ENCODE results near the gene ALKBH6. TPM values are rescaled to one million over a fixed set of nuclear protein-coding genes. Genes with fewer than 3 reads are reported as not detected.
"Not testable (repeated sequence)": the region's sequence is repeated elsewhere in the genome, so short reads cannot be mapped to it uniquely, and the experiment has no call there.

Gene ALKBH6
- total RNA-seq, 1 donor from 2014 or later, result 46.1 TPM

GRCh38 chr19:36046443-36047050, 32.5 kb upstream of the ALKBH6 start:
- Mint-ChIP-seq H3K4me3 (no peak overlapping the region), H3K36me3 (ENCODE audit: low read depth) (peaks cover 17% of the 10 kb centered on the region), H3K27me3 (no peaks in the 10 kb centered on the region), H3K9me3 (no peaks in the 10 kb centered on the region), H3K4me1 (peaks cover 6% of the 10 kb centered on the region), H3K27ac (no peak overlapping the region)
- intact Hi-C loops (cut with micrococcal nuclease), result no loop called here
- no peak for DNase-seq

GRCh38 chr19:36043952-36044351, 29.9 kb upstream of the ALKBH6 start:
- no peaks in the 10 kb centered on the region for H3K9me3 Mint-ChIP-seq
- H3K4me1 Mint-ChIP-seq, result no peaks in the 10 kb centered on the region
- no peak for DNase-seq
- no peak overlapping the region for H3K27ac Mint-ChIP-seq
- H3K36me3 Mint-ChIP-seq (ENCODE audit: low read depth), result peaks cover 19% of the 10 kb centered on the region
- no peak overlapping the region for H3K4me3 Mint-ChIP-seq
- intact Hi-C loops (cut with micrococcal nuclease), result no loop called here
- H3K27me3 Mint-ChIP-seq, result no peaks in the 10 kb centered on the region

GRCh38 chr19:36041831-36042230, 27.8 kb upstream of the ALKBH6 start:
- no peaks in the 10 kb centered on the region for H3K27me3 Mint-ChIP-seq
- H3K36me3 Mint-ChIP-seq (ENCODE audit: low read depth), result peaks cover 19% of the 10 kb centered on the region
- intact Hi-C loops (cut with micrococcal nuclease), result no loop called here

GRCh38 chr19:36041092-36041491, 27.1 kb upstream of the ALKBH6 start:
- not testable (repeated sequence) for H3K27ac Mint-ChIP-seq

More at GRCh38 chr19:36041831-36042230, 27.8 kb upstream of the ALKBH6 start:
- Mint-ChIP-seq H3K27ac (no peak overlapping the region), H3K4me1 (peaks cover 6% of the 10 kb centered on the region), H3K4me3 (no peak overlapping the region), H3K9me3 (no peaks in the 10 kb centered on the region)
- no peak for DNase-seq

GRCh38 chr19:36040495-36040894, 26.5 kb upstream of the ALKBH6 start:
- no peaks in the 10 kb centered on the region for H3K9me3 Mint-ChIP-seq
- no peaks in the 10 kb centered on the region for H3K27me3 Mint-ChIP-seq
- H3K36me3 Mint-ChIP-seq (ENCODE audit: low read depth), result peaks cover 16% of the 10 kb centered on the region
- intact Hi-C loops (cut with micrococcal nuclease), result no loop called here
- no peak overlapping the region for H3K4me3 Mint-ChIP-seq
- peaks cover 11% of the 10 kb centered on the region for H3K4me1 Mint-ChIP-seq
- DNase-seq, result no peak
- no peak overlapping the region for H3K27ac Mint-ChIP-seq

More at GRCh38 chr19:36041092-36041491, 27.1 kb upstream of the ALKBH6 start:
- H3K4me3 Mint-ChIP-seq; H3K9me3 Mint-ChIP-seq; DNase-seq; intact Hi-C loops (cut with micrococcal nuclease); H3K4me1 Mint-ChIP-seq; H3K27me3 Mint-ChIP-seq: not testable (repeated sequence)
- peaks cover 14% of the 10 kb centered on the region for H3K36me3 Mint-ChIP-seq (ENCODE audit: low read depth)

- H3K4me3 Mint-ChIP-seq, result peak within 1 kb of the TSS; percentile 68
- H3K4me1 Mint-ChIP-seq, result peaks cover 26% of the 10 kb centered on the region
- DNase-seq, result peak; percentile 83
Measured at GRCh38 chr19:36032251-36033104, 18.5 kb upstream of the ALKBH6 start, which contains the start of gene CLIP3. Gene CLIP3 (minus strand): TSS chr19:36032873. CDS start chr19:36032357, 516 bp downstream.

GRCh38 chr19:36031308-36031707, 17.3 kb upstream of the ALKBH6 start:
- intact Hi-C loops (cut with micrococcal nuclease), result no loop called here
- Mint-ChIP-seq H3K36me3 (ENCODE audit: low read depth) (peaks cover 29% of the 10 kb centered on the region), H3K27ac (no peak overlapping the region), H3K9me3 (no peaks in the 10 kb centered on the region), H3K4me1 (peaks cover 20% of the 10 kb centered on the region), H3K27me3 (no peaks in the 10 kb centered on the region), H3K4me3 (no peak overlapping the region)
- DNase-seq, result no peak

More at GRCh38 chr19:36032251-36033104, 18.5 kb upstream of the ALKBH6 start, which contains the start of gene CLIP3:
- Mint-ChIP-seq H3K9me3 (no peaks in the 10 kb centered on the region), H3K27ac (peak within 1 kb of the TSS; percentile 14), H3K27me3 (no peaks in the 10 kb centered on the region), H3K36me3 (ENCODE audit: low read depth) (peaks cover 29% of the 10 kb centered on the region)
- intact Hi-C loops (cut with micrococcal nuclease), result no loop called here

GRCh38 chr19:36030264-36031148, 16.5 kb upstream of the ALKBH6 start:
- H3K4me1 Mint-ChIP-seq, result peaks cover 15% of the 10 kb centered on the region
- intact Hi-C loops (cut with micrococcal nuclease), result no loop called here
- DNase-seq, result no peak
- peaks cover 25% of the 10 kb centered on the region for H3K36me3 Mint-ChIP-seq (ENCODE audit: low read depth)
- H3K4me3 Mint-ChIP-seq, result no peak overlapping the region
- H3K27ac Mint-ChIP-seq, result peak overlapping the region; percentile 41
- no peaks in the 10 kb centered on the region for H3K27me3 Mint-ChIP-seq
- H3K9me3 Mint-ChIP-seq, result no peaks in the 10 kb centered on the region

GRCh38 chr19:36028313-36029041, 14.5 kb upstream of the ALKBH6 start:
- intact Hi-C loops (cut with micrococcal nuclease), result no loop called here
- Mint-ChIP-seq H3K4me1 (peaks cover 5% of the 10 kb centered on the region), H3K27me3 (no peaks in the 10 kb centered on the region), H3K4me3 (no peak overlapping the region), H3K36me3 (ENCODE audit: low read depth) (peaks cover 17% of the 10 kb centered on the region), H3K27ac (no peak overlapping the region), H3K9me3 (no peaks in the 10 kb centered on the region)
- DNase-seq, result no peak

GRCh38 chr19:36027696-36028095, 13.7 kb upstream of the ALKBH6 start:
- H3K4me1 Mint-ChIP-seq, result peaks cover 1% of the 10 kb centered on the region
- H3K27me3 Mint-ChIP-seq, result no peaks in the 10 kb centered on the region
- H3K27ac Mint-ChIP-seq, result no peak overlapping the region
- intact Hi-C loops (cut with micrococcal nuclease), result no loop called here
- H3K4me3 Mint-ChIP-seq, result no peak overlapping the region
- peaks cover 22% of the 10 kb centered on the region for H3K36me3 Mint-ChIP-seq (ENCODE audit: low read depth)
- no peak for DNase-seq
- H3K9me3 Mint-ChIP-seq, result no peaks in the 10 kb centered on the region

- intact Hi-C loops (cut with micrococcal nuclease), result no loop called here
- H3K4me3 Mint-ChIP-seq, result no peak overlapping the region
- peaks cover 23% of the 10 kb centered on the region for H3K36me3 Mint-ChIP-seq (ENCODE audit: low read depth)
- H3K9me3 Mint-ChIP-seq, result no peaks in the 10 kb centered on the region
- no peaks in the 10 kb centered on the region for H3K4me1 Mint-ChIP-seq
- no peaks in the 10 kb centered on the region for H3K27me3 Mint-ChIP-seq
- no peak for DNase-seq
- H3K27ac Mint-ChIP-seq, result no peak overlapping the region
Measured at GRCh38 chr19:36026091-36026876, 12.3 kb upstream of the ALKBH6 start.

- Mint-ChIP-seq H3K9me3 (no peaks in the 10 kb centered on the region), H3K27ac (no peak overlapping the region), H3K36me3 (ENCODE audit: low read depth) (peaks cover 25% of the 10 kb centered on the region), H3K4me3 (no peak overlapping the region), H3K27me3 (no peaks in the 10 kb centered on the region), H3K4me1 (no peaks in the 10 kb centered on the region)
- intact Hi-C loops (cut with micrococcal nuclease), result no loop called here
- DNase-seq, result no peak
Measured at GRCh38 chr19:36025541-36025940, 11.5 kb upstream of the ALKBH6 start.
